Prostate gland (tissue), 2 donors: ENCODE measurements around the gene NQO1.

Source experiments
- CTCF ChIP-seq, 4 experiments: fragments of 200-600 bp in 2 of 4; fragments of 450-650 bp in 2 of 4; sonication (generic) in 2 of 4; IDR thresholded peaks; 1 replicate in 3 of 4; 2 replicates in 1 of 4; pipeline ENCODE4 v1.5.1; 2016 to 2019; ENCODE audit warnings: antibody characterized with exemption in 4 of 4, mild to moderate bottlenecking in 2 of 4, moderate library complexity in 2 of 4
- POLR2A ChIP-seq: fragments of 450-650 bp; IDR thresholded peaks from one replicate; pipeline ENCODE4 v1.6.1; 2016; ENCODE audit warnings: antibody characterized with exemption, mild to moderate bottlenecking
- POLR2AphosphoS5 ChIP-seq: sonication (generic); formaldehyde crosslinking; IDR thresholded peaks from one replicate; pipeline ENCODE4 v1.6.1; 2017; ENCODE audit warnings: antibody characterized with exemption

- TF ChIP-seq CTCF (IDR thresholded peaks at IDR 0.05) (no peak), POLR2A (no peak), POLR2AphosphoS5 (peak; percentile 56)
Observed at GRCh38 chr16:69763599-69763942, 37.2 kb upstream of the NQO1 start.
